HG03520 (cell line): ENCODE results near the gene TSPAN8.
"Not testable (repeated sequence)": the region's sequence is repeated elsewhere in the genome, so short reads cannot be mapped to it uniquely, and the experiment has no call there.

ENCODE experiments used
- ATAC-seq: cut with Tn5 transposase; IDR thresholded peaks from one replicate; pipeline ENCODE4 v1.9.1; 2021; ENCODE audit warnings: mild to moderate bottlenecking, moderate library complexity; ENCODE audit not compliant: unreplicated experiment

Gene TSPAN8

DNA sequence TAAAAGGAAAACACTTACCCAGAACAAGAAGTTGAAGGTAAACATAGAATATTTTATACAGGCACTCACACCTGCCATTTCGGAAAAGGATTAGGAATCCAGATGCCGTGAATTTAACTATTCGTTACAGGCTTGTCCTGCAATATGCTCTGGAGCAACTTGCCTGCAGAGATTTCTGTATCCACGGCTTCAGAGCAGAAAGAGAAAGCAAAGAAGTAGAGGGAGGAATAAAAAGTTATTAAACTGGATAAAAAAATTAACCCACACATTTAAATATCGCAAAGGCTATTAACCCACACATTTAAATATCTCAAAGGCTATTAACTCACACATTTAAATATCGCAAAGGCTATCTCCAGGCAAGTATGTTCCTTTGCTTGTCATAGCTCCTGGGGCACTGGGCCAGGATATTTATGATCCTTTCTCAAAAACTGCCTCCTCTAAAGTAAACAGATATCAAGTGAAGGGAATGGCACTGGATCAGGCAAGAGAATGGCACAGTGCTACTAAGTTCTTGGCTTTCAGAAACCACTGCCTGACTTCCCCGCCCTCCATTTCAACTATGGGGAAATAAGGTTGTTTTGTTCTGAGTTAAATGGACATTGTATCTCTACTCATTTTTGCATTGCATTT lies at the start of gene TSPAN8:
TSPAN8 (minus strand) TSS at position 399 of the 633 bp plus-strand sequence; CDS start at position 78, 321 bp downstream.
- no peak for ATAC-seq

- ATAC-seq, result no peak
Measured at GRCh38 chr12:71201136-71201679, 43.4 kb upstream of the TSPAN8 start.

GRCh38 chr12:71200706-71201105 lies 42.9 kb upstream of the TSPAN8 start:
- ATAC-seq, result no peak

- ATAC-seq, result no peak
Measured at GRCh38 chr12:71197460-71197859, 39.7 kb upstream of the TSPAN8 start.

GRCh38 chr12:71195338-71195896 lies 37.6 kb upstream of the TSPAN8 start:
- no peak for ATAC-seq

DNA sequence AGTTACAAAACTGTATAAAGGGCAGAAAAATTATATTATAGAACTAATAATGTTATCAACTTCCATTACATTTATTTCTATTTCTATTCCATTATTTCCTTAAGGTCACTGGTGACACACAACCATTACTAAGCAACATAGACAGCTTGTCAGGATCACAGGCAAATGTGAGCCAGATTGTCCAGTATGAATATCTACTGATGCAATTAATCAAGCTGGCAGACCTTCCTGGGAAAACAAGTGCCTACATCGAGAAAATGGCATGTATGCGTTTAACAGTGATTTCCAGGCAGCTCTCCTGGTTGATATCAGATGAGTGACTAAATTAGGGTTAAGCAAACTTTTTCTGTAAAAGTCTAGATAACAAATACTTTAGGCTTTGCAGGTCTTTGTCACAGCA lies 36.9 kb upstream of the TSPAN8 start:
- no peak for ATAC-seq

GRCh38 chr12:71193041-71193440 lies 35.2 kb upstream of the TSPAN8 start:
- ATAC-seq, result no peak

DNA sequence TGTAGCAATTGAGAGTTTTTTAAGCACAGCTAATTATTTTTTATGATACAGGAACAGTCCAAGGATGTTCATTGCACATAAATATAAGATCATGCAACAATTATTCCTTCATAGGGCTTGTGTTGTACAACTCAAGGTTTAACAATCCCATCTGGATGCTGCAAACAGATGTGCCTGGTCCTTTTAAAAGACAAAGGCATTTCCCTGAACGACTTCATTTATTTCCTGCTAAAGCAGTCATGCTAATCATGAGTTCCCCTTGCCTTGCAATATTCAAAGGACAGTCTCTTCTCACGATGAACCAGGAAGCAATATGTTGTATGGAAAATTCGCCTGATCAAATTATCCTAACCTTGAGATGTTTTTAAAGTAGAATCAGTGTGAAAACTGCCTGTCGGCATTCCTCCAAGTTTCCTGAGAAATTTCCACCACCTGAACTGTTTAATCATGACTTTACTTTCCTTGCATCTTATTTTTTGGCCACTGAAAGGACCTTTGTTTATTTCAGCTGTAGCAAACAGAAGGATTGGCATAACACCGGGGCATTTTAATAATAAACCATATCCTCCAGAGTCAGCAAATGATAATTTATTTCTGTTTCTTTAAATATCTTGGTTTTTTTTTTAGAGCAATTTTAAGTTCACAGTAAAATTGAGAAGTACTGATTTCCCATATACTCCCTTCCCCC lies 33.9 kb upstream of the TSPAN8 start:
- no peak for ATAC-seq

GRCh38 chr12:71190822-71191221 lies 33.0 kb upstream of the TSPAN8 start:
- ATAC-seq, result no peak

DNA sequence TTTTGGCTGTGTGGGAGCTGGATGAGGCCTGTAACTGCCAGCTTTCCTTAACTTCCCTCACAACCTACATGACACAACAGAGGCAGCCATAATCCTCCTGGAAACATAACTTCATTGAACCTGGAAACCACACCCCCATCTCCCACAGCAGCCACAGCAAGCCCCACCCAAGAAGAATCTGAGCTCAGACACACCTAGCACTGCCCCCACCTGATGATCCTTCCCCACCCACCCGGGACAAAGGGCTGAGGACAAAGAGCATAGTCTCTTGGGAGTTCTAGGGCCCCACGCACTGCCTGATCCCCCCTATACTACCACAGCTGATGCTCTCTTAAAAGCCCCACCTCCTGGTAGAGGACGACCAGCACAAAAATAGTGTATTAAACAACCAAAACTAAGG lies 29.6 kb upstream of the TSPAN8 start:
- no peak for ATAC-seq

GRCh38 chr12:71186571-71187288 lies 28.9 kb upstream of the TSPAN8 start:
- ATAC-seq, result no peak

DNA sequence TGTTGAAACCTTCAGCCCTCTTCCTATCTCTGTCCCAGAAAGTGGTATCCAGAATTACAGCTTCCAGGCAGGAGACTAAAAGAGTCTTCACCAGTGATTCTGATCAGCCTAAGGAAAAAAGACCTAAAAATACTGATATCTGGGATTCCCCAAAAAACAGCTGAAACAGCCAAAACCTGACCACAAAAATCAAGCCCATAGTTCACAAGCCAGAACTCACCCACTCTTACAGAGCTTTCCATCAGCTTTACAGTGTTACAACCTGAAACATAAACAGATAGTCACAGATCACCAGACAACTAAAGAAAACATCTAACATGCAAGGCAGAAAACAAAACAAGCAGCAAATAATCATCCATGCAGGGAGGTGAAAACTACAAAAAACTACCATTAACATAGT lies 26.0 kb upstream of the TSPAN8 start:
- ATAC-seq, result no peak

- ATAC-seq, result no peak
Measured at GRCh38 chr12:71183018-71183417, 25.2 kb upstream of the TSPAN8 start.

GRCh38 chr12:71178162-71178561 lies 20.4 kb upstream of the TSPAN8 start:
- no peak for ATAC-seq

DNA sequence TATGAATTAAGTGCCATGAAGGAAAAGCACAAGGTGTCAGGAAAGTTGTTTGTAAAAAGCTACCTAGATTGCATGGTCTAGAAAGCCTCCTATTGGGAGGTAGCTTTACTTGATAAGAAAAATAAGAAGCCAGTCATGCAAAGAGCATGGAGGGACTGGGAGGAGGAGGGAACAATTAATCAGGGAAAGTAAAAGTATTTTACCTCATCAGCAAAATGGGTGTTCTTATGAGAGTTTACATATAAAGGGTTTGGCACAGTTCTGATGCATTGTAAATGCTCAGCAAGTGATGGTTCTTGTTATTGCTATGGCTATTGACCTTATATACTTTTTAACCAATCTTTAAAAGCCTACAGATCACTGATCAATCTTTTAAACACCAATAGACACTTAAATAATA lies 17.0 kb upstream of the TSPAN8 start:
- no peak for ATAC-seq

GRCh38 chr12:71174146-71174545 lies 16.3 kb upstream of the TSPAN8 start:
- ATAC-seq, result no peak

GRCh38 chr12:71170456-71170855 lies 12.7 kb upstream of the TSPAN8 start:
- no peak for ATAC-seq

DNA sequence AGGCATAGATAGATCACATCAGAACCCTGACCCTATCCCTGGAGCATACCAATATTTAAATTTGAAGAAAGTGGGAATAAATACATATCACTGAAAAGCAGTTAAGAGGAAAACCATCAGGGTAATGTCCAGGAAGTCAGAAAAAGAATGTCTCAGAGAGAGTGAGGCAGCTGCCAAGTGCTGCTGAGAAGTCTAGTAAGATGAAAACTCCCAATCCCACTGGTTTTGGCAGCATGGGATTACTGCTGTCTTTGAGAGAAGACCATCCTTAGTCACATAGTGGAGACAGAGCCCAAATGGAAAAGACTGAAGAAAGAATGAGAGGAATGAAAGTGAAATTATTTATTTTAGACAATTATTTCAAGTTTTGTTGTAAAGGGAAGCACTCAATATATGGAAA lies 11.5 kb upstream of the TSPAN8 start:
- no peak for ATAC-seq

GRCh38 chr12:71166862-71167496 lies 9.2 kb upstream of the TSPAN8 start:
- no peak for ATAC-seq

- no peak for ATAC-seq
Measured at GRCh38 chr12:71166280-71166679, 8.5 kb upstream of the TSPAN8 start.

DNA sequence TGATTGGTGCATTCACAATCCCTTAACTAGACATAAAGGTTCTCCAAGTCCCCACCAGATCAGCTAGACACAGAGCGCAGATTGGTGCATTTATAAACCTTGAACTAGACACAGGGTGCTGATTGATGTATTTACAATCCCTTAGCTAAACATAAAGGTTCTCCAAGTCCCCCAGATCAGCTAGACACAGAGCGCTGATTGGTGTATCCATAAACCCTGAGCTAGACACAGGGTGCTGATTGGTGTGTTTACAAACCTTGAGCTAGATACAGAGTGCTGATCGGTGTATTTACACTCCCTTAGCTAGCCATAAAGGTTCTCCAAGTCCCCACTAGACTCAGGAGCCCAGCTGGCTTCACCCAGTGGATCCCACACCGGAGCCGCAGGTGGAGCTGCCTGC lies 8.0 kb upstream of the TSPAN8 start:
- ATAC-seq, result not testable (repeated sequence)
